GM12865 (cell line): ENCODE results near the gene SYPL1.

Experiments used
- DNase-seq: peaks from one replicate; pipeline ENCODE4 v3.0.0; 2010; ENCODE audit warnings: low read depth
- H3K4me3 ChIP-seq: 2 replicates; pipeline ENCODE4 v1.5.1; 2011; ENCODE audit warnings: mild to moderate bottlenecking, low read depth, low read length, control low read depth
- TF ChIP-seq, protein P1 (sequence below): IDR thresholded peaks from 2 replicates; pipeline ENCODE4 v1.5.1; 2011; ENCODE audit warnings: low read length, control low read depth, low read depth, inconsistent platforms; ENCODE audit not compliant: insufficient read depth; ENCODE audit errors: missing control alignments

SYPL1 gene

DNA sequence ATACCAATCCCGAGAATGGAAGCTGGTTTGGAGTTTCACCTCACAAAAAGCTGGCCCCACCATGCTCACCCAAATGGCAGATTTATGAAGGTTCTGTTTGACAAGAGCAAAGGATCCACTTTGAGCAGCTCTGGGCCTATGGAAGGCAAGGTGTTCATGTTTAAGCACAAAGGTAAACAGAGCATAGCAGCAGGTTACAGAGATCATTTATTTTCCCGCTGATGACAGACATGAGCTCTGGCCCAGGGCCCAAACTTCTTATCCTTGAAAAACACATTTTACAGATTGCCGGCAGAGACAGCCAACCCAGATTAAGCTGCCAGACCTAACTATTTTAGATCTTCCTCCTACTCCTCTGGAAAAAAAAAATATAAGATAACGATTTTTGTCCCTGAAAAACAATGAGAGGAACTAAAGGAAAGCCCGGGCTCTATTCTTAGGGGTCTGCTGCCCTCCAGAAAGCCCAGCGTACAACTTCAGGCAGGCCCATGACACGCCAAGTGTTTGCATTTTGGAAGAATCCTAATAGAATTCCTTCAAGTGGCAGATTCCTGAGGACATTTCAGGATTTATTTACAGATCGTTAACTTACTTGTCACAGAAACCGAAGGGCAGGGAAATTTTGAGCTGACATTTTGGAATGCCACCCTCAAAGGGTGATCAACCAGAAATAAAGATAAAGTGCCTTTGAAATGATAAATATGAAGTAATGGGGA, 40.0 kb downstream of the SYPL1 start:
- DNase-seq = no peak

DNA sequence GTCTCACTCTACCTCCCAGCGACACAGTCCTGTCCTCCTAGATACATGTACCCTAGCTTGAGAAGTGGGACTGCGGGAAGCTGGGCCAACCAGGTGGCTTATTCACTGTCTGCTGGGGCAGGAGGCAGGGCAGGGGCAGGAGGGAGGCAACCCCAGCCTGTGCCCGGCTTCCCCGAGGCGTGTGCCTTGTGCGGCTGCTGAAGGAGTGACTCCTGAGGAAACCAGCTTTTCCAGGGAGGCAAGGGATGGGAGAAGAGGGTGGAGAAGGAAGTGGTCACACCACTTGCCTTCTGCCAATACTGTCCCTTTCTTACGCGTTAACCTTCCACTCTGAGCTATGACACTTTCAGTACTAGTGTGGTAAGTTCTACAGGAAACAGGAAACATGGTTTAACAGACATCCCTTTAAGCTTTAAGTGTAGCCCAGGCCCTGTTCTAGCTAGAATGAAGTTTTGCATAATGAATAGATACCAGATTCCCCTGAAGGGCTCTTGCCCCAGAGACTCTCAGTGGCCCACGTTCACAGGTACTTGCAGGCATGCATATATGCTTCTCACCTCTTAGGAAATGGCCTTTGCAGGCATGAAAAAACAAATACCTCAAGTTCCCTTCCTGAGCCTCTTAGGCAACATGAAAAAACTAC, 40.6 kb downstream of the SYPL1 start:
- TF ChIP-seq, protein P1, sequence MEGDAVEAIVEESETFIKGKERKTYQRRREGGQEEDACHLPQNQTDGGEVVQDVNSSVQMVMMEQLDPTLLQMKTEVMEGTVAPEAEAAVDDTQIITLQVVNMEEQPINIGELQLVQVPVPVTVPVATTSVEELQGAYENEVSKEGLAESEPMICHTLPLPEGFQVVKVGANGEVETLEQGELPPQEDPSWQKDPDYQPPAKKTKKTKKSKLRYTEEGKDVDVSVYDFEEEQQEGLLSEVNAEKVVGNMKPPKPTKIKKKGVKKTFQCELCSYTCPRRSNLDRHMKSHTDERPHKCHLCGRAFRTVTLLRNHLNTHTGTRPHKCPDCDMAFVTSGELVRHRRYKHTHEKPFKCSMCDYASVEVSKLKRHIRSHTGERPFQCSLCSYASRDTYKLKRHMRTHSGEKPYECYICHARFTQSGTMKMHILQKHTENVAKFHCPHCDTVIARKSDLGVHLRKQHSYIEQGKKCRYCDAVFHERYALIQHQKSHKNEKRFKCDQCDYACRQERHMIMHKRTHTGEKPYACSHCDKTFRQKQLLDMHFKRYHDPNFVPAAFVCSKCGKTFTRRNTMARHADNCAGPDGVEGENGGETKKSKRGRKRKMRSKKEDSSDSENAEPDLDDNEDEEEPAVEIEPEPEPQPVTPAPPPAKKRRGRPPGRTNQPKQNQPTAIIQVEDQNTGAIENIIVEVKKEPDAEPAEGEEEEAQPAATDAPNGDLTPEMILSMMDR = no peak
- peak overlapping the region; percentile 43 for H3K4me3 ChIP-seq
- DNase-seq = peak; percentile 94

More for the DNA sequence above, 40.0 kb downstream of the SYPL1 start:
- TF ChIP-seq, protein P1 = no peak
- H3K4me3 ChIP-seq = no peak overlapping the region

DNA sequence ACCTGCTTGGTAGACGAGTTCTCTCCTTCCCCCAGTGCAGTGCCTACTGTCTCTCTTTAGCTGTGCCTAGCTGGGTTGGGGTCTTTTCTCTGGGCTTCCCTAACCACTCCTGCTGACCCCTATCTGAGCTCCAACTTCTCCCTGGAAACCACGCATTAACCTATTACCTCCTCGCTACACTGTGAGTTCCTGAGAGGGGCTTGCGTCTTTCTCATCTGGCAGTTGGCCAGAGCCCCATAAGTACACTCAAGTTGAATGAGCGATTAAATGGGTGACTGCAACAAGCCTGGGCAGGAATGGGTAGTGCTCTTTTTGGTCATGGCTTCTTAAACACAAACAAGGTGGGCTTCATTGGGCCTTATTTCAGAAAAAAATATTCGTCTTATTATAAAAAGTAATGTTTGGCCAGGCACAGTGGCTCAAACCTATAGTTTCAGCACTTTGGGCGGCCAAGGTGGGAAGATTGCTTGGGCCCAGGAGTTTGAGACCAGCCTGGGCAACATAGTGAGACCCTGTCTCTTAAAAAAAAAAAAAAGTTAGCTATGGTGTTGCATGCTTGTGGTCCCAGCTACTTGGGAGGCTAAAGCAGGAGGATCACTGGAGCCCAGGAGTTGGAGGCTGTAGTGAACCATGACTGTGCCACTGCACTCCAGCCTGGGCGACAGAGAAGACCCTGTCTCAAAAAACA, 41.4 kb downstream of the SYPL1 start:
- no peak for DNase-seq
- TF ChIP-seq, protein P1 = no peak
- peak overlapping the region; percentile 43 for H3K4me3 ChIP-seq

DNA sequence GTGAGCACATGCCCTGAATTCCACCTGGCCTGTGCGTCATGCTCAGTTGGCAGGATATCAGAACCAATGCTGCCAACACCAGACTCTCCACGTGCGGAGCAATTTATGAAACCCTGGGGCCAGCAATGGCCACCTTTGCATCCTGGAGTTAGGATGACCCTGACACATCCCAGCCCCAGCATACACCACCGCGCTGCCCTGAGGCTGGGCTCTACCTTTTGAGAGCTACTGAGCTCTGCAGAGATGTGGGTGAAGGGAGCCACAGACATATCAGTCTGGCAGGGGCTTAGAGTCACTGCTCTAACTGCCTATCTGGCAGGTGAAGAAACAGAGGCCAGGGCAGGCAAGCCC, 41.9 kb downstream of the SYPL1 start:
- peak overlapping the region; percentile 43 for H3K4me3 ChIP-seq
- TF ChIP-seq, protein P1 = no peak
- no peak for DNase-seq

DNA sequence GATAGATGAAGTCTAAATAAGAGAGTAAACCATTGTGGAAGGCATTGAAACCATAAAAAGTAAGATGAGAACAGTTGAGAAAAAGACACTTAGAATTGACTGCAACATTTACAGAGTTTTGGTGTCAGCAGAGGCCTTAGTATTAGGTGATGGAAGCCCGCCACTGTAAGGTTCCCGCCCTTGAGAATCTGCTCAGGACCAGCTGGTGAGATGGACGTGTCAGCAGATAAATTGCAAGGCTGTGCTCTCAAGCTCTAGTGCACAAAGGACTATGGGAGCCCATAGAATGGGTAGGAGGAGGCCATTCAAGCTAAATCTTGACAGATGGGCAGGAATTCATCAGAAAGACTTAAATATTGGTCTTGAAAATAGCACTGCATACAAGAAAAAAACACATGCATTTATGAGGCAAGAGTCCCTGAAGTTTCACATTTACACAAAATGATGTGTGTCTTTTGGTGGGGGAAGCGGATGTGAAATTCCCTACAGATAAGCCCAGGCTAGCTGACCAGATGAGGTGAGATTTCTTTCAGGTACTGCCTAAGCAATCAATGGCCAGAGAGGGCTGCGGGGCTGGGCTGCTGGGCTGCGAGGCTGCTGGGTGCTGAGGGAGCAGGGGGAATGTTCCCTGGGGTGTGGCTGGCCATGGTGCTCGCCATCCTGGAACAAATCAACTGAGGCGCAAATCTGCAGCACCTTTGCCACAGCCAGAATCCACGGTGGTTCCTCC, 42.5 kb downstream of the SYPL1 start:
- TF ChIP-seq, protein P1 = no peak
- H3K4me3 ChIP-seq = peak overlapping the region; percentile 43; the same call in 1 of the 2 replicates
- DNase-seq = peak; percentile 61

DNA sequence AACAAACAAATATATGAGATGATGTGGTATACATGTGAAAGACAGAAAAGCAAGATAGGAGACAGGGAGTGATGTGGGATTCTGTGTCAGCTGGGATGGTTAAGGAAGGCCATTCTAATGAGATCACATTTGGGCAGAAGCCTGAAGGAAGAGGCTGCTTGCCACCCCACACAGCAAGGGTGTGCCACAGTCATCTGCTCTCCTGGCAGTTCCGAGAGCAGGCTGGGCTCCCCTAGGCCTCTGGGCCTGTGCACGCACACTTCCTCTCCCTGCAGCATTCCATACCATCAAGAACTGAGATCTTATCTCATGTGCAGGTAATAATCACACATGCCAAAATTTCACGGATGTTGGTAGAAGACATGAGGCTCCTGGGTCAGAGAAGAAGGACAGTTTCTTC, 43.1 kb downstream of the SYPL1 start:
- TF ChIP-seq, protein P1 = no peak
- no peak for DNase-seq
- no peak overlapping the region for H3K4me3 ChIP-seq
